Measurements from ENCODE around the gene POC1A.

DNA sequence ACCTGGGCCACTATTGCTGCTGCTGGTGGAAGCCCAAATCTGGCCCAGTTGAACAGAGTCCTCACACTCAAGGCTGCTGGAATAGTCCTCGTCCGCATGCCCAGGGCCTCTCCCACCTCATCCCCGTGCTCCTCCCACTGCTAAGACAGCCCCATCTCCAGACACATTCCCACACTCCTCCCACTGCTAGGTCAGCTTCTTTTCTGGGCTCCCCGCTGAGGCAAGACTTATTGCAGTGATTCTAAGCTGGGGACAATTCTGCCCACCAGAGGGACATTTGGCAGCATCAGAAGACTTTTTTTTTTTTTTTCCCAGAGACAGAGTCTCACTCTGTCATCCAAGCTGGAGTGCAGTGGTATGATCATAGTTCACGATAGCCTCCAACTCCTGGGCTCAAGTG, 35.1 kb downstream of the POC1A start:
- TF ChIP-seq EZH2 (IDR thresholded peaks at IDR 0.05; ENCODE audit: borderline replicate concordance, insufficient read depth, low read length, poor library complexity, severe bottlenecking) = no peak
- TF ChIP-seq CTCF (IDR thresholded peaks at IDR 0.05; ENCODE audit: poor library complexity, severe bottlenecking) = no peak

Measured in neural cell (in vitro differentiated cells).